DMS153 (cell line): ENCODE results near the gene ASL.
"Not testable (repeated sequence)": the region's sequence is repeated elsewhere in the genome, so short reads cannot be mapped to it uniquely, and the experiment has no call there.

Experiments used
- DNase-seq: peaks from one replicate; lab custom pipeline; 2025; lab: John Stamatoyannopoulos, UW

Gene ASL

GRCh38 chr7:66075590-66076461 lies at the start of gene ASL:
ASL (plus strand) TSS chr7:66075819; CDS start chr7:66076082, 263 bp downstream.
- DNase-seq: peak; percentile 80

- DNase-seq: not testable (repeated sequence)
Observed at GRCh38 chr7:66028342-66028741, 47.3 kb upstream of the ASL start.

- DNase-seq: no peak
Observed at GRCh38 chr7:66033471-66034385, 41.9 kb upstream of the ASL start.

GRCh38 chr7:66034436-66035010 lies 41.1 kb upstream of the ASL start:
- not testable (repeated sequence) for DNase-seq

- DNase-seq: no peak
Observed at GRCh38 chr7:66036382-66036781, 39.2 kb upstream of the ASL start.

- no peak for DNase-seq
Observed at GRCh38 chr7:66036788-66037187, 38.8 kb upstream of the ASL start.

GRCh38 chr7:66039094-66039670 lies 36.4 kb upstream of the ASL start:
- no peak for DNase-seq

- DNase-seq: peak; percentile 37
Observed at GRCh38 chr7:66043681-66044497, 31.7 kb upstream of the ASL start.

GRCh38 chr7:66044498-66044854 lies 31.1 kb upstream of the ASL start:
- DNase-seq: not testable (repeated sequence)

- DNase-seq: no peak
Observed at GRCh38 chr7:66047426-66047825, 28.2 kb upstream of the ASL start.

GRCh38 chr7:66049886-66050285 lies 25.7 kb upstream of the ASL start:
- not testable (repeated sequence) for DNase-seq

- DNase-seq: no peak
Observed at GRCh38 chr7:66050337-66050957, 25.2 kb upstream of the ASL start.

- DNase-seq: peak; percentile 18
Observed at GRCh38 chr7:66050990-66051448, 24.6 kb upstream of the ASL start.

GRCh38 chr7:66052447-66052846 lies 23.2 kb upstream of the ASL start:
- no peak for DNase-seq

- DNase-seq: no peak
Observed at GRCh38 chr7:66054063-66054462, 21.6 kb upstream of the ASL start.

- no peak for DNase-seq
Observed at GRCh38 chr7:66055321-66055956, 20.2 kb upstream of the ASL start.

GRCh38 chr7:66060796-66061195 lies 14.8 kb upstream of the ASL start:
- no peak for DNase-seq

GRCh38 chr7:66069732-66070131 lies 5.9 kb upstream of the ASL start:
- no peak for DNase-seq

GRCh38 chr7:66070222-66070621 lies 5.4 kb upstream of the ASL start:
- no peak for DNase-seq

- DNase-seq: not testable (repeated sequence)
Observed at GRCh38 chr7:66072208-66072607, 3.4 kb upstream of the ASL start.
